GM19238 (cell line): Measurements from ENCODE around the gene APCDD1.
A peak's percentile ranks its signal among the peaks of the same experiment; 100 is the strongest.
"Not testable (repeated sequence)": the region's sequence is repeated elsewhere in the genome, so short reads cannot be mapped to it uniquely, and the experiment has no call there.

Source experiments
- DNase-seq: peaks from one replicate; pipeline ENCODE4 v3.0.0; 2011; ENCODE audit warnings: low spot score; ENCODE audit not compliant: insufficient read length

APCDD1 gene

DNA sequence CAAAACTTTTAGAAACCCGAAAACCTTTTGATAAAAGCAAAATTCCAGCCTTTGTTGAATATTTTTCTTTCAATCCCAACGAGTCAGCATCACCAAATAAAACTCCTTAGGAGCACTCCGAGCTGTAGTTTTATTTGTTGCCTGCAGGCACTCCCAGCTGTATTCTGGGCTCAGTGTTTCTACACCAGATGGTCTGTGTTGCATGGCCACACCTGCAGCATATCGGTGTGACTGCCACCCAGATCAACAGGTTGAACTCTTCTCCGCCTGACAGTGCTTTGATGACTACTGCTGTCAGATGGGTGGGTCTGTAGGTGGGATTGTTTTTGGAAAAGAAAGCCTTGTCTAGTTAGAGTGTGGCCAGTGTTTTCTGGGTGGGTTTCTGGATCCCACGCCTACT, 32.7 kb downstream of the APCDD1 start:
- no peak for DNase-seq

DNA sequence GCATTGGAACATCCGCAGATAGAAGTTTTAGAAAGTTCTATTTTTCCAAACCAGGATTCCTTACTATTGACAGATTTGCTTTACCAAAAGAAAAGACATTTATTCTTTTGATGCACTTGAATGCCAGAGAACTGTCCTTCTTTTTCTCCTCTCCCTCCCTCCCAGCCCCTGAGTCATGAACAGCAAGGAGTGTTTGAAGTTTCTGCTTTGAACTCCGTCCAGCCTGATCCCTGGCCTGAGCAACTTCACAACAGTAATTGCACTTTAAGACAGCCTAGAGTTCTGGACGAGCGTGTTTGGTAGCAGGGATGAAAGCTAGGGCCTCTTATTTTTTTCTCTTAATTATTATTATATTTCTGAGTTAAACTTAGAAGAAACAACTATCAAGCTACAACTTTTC, 33.6 kb downstream of the APCDD1 start:
- no peak for DNase-seq

DNA sequence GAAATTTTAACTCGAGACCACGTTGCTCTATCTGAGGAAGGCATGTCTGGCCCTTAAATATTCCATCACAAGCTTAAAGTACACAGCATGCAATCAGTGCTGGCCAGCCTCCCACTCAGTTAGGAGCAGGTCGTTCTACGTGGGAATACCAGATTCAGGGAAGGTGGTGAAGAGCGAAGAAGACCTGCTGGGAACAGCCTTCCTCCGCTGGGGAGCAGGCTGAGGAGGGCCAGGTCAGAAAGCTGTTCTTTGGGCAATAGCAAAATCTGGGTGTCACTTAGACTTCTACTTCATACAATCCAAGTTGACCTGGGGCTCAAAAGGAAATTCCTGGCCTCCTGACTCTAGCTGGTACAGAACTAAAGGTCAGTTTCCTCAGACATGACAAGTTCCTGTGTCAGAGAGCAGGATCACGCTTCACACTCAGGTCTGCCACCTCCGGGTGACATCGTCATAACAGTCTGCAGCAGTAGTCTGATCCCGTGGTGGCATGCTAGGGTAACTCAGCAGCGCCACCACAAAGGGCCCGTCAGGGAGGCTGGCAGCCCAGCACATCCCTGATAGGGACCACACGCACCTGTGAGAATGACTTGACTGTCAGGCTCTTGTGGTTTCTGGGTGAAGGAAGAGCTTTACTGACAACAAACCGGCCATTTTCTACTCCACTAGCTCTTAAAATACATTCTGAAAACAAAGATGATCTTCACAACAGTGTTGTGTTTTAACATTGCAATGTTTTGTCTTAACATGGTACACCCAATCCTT, 36.1 kb downstream of the APCDD1 start:
- DNase-seq, result peak; percentile 54

DNA sequence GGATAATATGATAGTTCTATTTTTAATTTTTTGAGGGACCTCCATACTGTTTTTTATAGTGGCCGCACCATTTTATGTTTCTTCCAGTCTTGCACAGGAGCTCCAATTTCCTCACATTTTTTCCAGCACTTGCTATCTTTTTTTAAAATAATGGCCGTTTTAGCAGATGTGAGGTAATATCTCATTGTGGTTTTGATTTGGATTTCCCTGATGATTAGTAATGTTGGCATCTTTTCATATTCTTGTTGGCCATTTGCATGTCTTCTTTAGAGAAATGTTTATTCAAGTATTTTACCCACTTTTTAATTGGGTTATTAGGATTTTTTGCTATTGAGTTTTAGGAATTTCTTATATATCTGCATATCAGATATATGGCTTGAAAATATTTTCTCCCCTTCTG, 41.5 kb downstream of the APCDD1 start:
- no peak for DNase-seq

DNA sequence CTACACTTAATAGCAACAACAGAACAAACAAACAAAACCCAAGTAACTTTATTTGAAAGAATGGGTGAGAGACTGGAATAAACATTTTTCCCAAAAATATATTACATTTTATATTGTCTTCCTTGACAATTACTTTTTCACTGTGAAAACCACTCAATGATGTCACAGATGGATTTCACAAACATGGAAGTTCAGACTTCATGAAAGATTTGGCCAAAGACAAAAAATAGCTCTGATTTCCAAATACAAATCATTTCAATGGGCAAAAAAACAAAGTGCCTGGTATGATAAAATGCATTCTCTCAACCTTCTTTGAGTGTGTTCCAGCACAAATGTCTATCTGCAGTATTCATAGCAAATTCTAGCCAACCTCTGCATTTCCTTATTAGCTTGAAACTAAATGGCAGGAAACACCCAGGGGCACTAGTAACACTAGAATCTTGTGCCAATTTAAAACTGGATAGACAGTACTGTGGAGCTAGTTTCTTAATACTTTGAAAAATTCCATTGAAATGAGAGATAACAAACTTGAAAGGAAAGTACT, 42.8 kb downstream of the APCDD1 start:
- DNase-seq, result no peak

DNA sequence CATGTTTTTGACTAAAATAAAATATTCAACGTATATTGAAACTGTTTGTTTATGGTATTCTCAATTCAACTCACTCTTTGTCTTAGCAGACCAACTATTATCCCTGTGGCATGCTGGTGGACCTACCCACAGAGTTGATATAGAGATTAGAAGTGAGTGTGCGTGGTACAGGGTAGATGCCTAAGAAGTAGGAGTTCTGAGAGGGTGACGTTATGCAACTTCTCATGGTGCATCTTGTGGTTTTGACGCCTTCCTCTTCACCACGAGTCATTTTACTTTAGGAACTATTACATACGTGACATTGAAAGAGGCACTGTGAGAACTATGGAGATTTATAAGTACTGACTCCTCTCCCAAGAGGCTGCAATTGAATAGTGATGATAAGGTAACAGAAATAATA, 44.8 kb downstream of the APCDD1 start:
- DNase-seq, result no peak

DNA sequence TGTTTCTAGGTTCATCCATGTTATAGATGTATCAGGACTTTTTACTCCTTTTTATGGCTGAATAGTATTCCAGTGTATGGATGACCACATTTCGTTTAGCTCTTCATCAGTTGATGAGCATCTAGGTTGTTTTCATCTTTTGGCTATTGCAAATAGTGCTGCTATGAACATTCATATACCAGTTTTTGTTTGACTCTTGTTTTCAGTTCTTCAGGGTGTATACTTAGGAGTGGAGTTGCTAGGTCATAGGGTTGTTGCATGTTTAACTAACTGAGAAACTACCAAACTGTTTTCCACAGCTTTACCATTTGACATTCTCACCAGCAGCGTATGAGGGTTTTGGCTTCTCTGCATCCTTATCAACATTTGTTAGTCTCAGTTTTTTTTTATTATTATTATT, 45.6 kb downstream of the APCDD1 start:
- no peak for DNase-seq

DNA sequence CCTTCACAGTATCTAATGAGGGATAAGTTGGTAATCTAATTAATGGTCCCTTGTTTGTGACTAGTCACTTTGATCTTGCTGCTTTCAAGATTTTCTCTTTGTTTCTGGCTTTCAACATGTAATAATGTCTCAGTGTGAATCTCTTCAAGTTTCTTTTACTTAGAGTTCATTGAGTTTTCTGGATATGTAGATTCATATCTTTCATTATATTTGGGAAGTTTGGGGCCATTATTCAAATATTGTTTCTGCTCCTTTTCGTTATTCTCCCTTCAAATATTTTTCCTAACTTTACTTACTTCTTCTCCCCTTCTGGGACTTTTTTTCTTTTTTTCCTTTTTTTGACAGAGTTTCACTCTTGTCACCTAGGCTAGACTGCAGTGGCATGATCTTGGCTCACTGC, 50.3 kb downstream of the APCDD1 start:
- no peak for DNase-seq

DNA sequence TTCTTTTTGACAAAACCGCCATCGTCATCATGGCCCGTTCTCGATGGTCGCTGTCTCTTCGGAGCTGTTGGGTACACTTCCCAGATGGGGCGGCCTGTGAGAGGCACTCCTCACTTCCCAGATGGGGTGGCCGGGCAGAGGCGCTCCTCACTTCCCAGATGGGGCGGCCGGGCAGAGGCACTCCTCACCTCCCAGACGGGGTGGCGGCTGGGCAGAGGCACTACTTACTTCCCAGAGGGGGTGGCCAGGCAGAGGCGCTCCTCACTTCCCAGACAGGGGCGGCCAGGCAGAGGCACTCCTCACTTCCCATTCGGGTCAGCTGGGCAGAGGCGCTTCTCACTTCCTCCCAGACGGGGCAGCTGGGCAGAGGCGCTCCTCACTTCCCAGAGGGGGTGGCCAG, 51.5 kb downstream of the APCDD1 start:
- DNase-seq, result not testable (repeated sequence)

DNA sequence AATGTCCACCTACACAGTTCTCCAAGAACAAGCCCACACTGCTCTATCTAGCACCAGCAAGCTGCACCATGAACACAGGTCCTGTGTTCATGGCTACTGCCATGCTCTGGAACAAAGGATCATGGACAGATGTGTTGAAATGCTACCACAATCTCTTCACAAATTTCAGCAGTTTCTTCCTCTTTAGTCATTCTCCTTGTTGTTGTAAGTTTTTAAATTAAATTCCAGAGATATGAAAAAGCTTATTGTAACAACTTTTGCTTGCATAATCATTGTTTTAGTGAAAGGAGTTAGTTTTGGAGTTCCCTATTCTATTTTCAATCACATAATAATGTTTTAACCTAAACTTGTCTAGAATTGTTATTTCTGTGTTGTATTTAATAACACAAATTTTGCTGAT, 54.2 kb downstream of the APCDD1 start:
- DNase-seq, result no peak

DNA sequence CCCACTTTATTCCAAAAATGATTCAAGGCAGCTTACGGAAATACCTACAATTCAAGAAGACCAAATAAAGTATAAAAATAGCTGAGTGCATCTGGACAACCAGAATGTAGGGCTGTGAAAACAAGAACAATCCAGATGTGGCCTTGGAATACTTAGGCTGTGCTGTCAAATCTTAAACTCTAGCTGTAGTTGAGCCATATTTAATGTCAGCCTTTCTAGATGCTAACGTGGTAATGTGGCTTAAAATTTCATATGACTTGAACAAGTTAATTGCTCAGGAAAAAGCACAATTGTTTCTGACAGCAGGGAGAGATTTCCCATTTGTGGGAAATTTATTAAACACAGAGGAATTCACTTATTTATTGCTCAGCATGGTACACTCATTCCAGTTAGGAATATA, 56.8 kb downstream of the APCDD1 start:
- DNase-seq, result no peak

DNA sequence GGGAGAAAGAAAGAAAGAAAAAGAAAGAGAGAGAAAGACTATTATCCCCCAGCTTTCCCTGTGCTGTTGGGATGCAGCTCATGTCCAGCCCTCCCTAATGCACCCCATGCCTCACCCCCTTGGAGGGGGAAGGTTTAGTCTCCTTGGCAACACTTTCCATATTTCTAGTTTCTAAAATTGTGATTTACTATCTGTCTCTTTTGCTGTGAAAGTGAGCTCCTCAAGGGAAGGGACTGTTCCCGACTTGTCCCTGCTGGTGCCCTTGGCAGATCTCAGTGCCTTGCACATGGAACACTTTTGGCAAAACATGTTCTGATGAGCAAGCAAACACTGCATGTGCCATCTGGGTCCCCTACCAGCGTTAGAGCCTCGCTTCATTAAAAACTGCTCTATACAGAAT, 59.6 kb downstream of the APCDD1 start:
- DNase-seq, result no peak

DNA sequence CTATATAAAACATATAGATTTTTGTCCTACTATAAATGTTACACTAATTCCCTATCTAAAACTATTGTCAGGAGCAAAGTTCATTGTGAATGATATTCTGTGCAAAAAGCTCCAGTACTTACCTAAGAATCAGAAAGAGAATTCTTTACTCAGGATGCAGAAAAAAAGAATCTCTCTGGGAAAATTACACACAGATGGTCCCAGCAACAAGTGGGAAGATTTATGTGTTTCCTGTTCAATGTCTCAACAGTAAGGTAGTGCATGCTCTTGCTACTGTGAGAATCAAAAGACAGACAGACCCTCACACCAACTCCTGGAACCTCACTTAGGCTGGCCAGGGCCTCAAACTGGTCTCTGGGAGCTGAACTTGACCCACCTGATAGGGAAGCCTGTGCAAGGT, 60.2 kb downstream of the APCDD1 start:
- DNase-seq, result no peak

DNA sequence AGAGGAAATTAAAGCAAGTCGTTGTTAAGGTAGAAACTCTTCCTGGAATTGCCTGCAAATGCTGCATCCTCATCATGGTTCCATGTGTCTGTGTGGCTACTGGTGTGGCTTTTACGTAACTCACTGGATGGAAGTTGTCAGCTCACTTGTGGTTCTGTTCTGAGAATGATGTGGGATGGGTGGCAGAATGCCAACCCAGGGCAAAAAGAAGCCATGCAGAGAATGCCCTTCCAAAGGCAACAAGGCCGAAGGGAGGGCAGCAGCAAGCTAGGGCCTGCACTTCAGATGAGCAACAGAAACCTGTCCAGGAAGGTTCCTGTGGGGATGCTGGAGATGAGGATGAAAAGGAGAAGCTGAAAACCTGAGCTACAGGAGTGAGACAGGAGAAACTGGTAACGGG, 61.0 kb downstream of the APCDD1 start:
- no peak for DNase-seq

DNA sequence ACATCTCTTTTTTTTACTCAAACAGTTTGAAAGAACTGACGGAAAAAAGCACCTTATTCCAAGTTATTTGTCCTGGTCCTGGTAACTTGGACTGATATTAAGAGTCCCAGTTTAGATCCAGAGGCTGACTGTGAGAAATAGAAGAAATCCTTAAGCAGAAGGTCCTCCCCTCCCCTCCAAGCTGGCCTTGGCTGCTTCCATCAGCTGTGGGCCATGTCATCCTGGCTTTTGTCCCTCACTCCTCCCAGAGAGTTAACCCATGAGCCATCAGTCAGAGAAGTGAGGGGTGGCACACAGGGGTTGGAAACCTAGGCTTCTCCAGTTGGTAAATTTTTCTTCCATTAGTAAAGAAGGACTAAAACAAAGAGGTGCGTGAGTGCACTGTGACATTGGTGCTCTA, 61.6 kb downstream of the APCDD1 start:
- no peak for DNase-seq

DNA sequence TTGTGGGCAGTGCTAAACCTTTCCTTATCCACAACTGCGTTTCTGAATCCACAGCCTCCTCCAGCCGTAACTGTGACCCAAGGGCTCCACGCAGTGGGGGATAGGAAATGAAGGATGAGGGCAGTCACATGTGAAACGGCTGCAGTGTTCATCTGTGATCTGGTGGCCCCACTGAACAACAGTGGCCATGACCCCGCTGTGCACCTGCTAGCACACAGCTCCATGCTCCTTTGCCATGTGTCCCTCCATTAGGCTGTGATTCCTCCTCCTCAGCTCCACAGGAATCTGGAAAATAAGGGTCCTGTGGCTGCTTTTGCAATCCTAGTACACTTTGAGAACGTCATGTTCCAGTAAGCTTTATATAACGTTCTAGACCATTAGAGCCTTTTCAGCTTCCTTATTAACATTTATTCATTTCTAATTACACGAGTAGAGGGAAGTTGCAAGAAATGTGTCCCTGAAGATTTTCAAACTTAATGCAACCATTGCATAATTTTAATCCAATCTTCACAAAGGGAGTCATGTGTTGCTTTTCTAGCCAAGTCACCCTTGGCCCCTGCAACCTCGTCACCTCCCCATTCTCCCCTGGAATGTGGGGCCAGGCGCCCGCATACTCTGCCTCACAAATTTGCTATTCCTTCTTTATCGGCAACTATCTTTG, 64.3 kb downstream of the APCDD1 start:
- DNase-seq, result no peak

DNA sequence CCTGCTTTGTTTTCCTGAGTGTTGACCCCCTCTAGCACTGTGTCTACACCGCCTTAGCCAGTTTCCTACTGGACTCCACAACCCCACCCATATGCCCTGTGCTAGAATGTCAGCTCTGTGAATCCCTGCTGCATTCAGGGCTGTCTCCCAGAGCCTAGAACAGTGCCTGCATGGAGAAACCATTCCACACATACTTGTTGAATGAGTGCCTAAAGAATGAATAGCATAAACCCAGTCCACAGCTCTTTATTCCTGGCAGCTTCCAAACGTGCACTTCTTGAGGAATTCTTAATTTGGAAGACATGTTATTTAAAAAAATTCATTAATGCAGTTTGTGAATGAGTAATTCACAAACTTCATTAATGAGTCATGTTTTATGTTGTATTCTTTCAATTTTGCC, 64.9 kb downstream of the APCDD1 start:
- DNase-seq, result no peak

DNA sequence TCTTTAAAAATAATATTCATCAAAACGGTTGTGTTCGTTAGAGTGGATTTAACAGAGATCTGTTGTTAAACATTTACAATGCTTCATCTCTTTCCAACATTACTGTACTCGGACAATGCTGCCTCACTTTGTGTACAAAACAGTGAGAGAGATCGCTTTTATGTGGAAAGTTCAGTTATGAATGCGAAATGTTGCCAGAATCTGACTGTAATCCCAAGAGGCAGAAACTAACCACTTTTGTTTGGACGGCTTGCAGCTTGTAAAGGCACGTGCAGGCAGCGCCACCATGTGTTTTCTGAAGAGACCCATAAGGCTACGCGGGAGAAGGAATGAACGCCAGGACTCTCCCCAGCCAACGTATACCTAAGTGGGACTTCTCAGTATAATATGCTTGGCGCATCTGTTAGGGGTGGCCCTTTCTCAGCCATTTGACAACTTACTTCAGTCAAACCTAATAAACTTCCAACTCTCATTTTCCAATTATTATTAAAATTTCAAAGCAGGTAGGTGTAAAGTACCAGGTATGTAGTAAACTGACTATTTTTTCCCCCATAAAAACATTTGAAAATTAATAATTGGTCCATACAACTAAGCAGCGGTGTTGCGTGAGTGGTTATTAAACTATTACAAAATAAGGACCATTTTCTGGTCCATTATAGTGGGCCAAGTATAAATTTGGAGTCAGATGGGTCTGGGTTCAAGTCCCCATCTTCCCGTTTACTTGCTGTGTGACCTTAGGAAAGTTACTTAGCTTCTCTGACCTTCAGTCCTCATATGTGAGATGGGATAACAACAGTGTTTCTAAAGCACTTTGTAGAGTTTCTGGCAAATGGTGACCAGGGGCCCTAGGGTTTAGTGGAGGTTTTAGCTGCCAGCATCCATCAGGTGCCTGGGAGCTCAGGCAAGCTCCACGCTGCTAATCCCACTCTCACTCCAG, 65.8 kb downstream of the APCDD1 start:
- peak; percentile 46 for DNase-seq

DNA sequence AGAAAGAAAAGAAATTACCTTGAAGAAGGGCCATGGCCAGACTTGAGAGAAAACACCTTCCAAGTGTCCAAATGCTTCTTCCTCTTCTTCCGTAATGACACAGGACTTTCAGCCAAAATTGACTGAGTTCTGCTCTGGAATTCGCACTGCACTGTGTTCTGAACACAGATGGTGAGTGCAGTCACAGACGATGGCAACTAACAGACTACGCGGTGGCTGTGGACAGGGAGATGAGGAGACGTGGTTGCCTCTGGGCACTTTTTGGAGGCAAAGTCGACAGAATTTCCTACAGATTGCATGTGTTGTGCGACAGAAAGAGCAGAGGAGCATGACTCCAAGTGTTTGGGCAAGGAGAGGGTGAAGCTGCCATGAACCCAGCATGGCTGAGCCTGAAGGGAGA, 67.1 kb downstream of the APCDD1 start:
- no peak for DNase-seq

DNA sequence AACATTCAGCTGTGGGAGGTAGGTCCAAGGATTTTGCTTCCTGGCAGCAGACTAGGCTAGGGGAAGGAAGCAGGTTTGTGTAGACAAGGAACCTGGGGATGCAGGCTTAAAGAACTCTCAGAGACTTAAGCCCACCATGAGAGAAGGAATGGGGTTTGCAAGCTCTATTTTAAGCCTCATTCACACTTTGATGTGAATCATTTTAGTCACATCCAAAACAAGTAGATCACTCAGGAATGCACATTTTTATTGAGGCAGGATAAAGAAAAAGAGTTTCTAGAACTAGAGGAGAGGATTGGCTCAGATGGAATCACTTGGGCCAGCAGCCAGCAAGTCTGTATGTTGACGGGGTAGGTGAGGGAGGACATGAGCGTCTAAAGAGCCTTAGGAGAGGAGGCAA, 68.1 kb downstream of the APCDD1 start:
- DNase-seq, result no peak

DNA sequence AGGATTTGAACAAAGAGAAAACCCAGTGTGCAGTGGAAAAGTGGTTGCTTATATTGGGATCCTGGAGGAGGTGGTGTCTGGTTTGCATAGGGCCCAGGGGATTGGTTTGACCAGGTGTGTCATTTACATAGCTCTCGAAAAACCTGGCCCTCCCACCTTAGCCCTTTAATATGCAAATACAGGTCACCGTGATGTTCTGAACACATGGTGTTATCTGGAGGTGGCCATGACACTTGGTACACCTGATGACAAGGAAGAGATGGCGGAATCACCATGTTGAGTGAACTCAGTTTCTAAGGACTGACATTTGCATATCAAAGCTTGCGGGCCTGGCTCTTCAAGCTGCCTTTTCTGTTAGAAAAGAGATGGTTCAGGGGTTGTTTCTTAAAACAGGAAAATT, 69.1 kb downstream of the APCDD1 start:
- DNase-seq, result no peak
